Type B pancreatic cell (in vitro differentiated cells): ENCODE results near the gene NOC2L. TPM values are rescaled to one million over a fixed set of nuclear protein-coding genes. Genes with fewer than 3 reads are reported as not detected.

Source experiments
- DNase-seq: peaks from one replicate; pipeline ENCODE4 v3.0.0; 2021; ENCODE audit warnings: mixed read lengths; ENCODE audit not compliant: unreplicated experiment; ENCODE audit errors: extremely low spot score
- H3K27ac Mint-ChIP-seq: 2 replicates; pipeline ENCODE4 v1.8.0; 2021; ENCODE audit warnings: mild to moderate bottlenecking, mixed read lengths
- H3K27me3 Mint-ChIP-seq: 2 replicates; pipeline ENCODE4 v1.8.0; 2021; ENCODE audit warnings: mixed read lengths
- H3K36me3 Mint-ChIP-seq: 2 replicates; pipeline ENCODE4 v1.8.0; 2021; ENCODE audit warnings: mixed read lengths
- H3K4me1 Mint-ChIP-seq: one replicate; pipeline ENCODE4 v1.8.0; 2021; ENCODE audit warnings: mixed read lengths; ENCODE audit not compliant: unreplicated experiment
- H3K4me3 Mint-ChIP-seq: 2 replicates; pipeline ENCODE4 v1.8.0; 2021; ENCODE audit warnings: mild to moderate bottlenecking, mixed read lengths
- H3K9me3 Mint-ChIP-seq: 2 replicates; pipeline ENCODE4 v1.8.0; 2021; ENCODE audit warnings: mixed read lengths
- CTCF ChIP-seq: fragments of 200-600 bp; sonication (generic); conservative IDR thresholded peaks from 2 replicates; pipeline ENCODE4 v1.5.0; 2021; ENCODE audit warnings: antibody characterized with exemption, mild to moderate bottlenecking
- total RNA-seq: library from RNA; stranded (reverse); gene quantifications from 2 replicates; pipeline ENCODE4 v1.2.1, GENCODE V29; 2021; ENCODE audit warnings: low replicate concordance

NOC2L gene
- total RNA-seq, 1 donor from 2014 or later = 87.2 TPM

DNA sequence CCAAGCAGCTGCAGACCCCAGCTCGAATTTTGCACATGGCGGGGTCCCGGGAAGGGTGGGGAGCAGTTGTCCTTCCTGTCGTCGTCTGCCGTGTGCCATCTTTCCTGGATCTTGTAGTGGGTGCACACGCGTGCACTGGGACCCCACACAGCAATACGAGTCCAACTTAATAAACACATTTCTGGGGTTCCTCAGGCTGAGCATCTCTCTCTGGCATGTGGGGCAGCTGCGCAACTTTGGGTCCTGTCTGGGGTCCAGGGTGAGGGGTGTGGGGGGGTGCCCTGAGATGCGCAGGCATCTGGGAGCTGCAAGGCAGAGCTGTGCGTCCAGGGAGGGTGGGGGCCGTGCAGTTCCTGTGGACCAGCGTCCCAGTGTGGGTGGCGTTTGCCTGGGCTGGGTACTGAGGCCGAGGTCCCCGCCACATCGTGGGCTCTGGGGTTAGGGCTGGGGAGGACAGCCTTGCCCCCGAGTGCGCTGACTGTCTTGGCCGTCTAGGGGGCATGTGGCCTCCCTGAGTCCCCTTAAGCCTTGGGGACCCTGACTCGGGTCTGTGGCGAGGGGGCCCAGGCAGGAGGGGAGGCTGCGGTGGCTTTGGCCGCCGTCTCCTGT lies 6.6 kb upstream of the NOC2L start:
- Mint-ChIP-seq H3K4me1 (no peaks in the 10 kb centered on the region), H3K27ac (no peak overlapping the region), H3K9me3 (no peaks in the 10 kb centered on the region), H3K4me3 (no peak overlapping the region), H3K27me3 (peaks cover 26% of the 10 kb centered on the region), H3K36me3 (no peaks in the 10 kb centered on the region)
- no peak for TF ChIP-seq CTCF
- DNase-seq = no peak

DNA sequence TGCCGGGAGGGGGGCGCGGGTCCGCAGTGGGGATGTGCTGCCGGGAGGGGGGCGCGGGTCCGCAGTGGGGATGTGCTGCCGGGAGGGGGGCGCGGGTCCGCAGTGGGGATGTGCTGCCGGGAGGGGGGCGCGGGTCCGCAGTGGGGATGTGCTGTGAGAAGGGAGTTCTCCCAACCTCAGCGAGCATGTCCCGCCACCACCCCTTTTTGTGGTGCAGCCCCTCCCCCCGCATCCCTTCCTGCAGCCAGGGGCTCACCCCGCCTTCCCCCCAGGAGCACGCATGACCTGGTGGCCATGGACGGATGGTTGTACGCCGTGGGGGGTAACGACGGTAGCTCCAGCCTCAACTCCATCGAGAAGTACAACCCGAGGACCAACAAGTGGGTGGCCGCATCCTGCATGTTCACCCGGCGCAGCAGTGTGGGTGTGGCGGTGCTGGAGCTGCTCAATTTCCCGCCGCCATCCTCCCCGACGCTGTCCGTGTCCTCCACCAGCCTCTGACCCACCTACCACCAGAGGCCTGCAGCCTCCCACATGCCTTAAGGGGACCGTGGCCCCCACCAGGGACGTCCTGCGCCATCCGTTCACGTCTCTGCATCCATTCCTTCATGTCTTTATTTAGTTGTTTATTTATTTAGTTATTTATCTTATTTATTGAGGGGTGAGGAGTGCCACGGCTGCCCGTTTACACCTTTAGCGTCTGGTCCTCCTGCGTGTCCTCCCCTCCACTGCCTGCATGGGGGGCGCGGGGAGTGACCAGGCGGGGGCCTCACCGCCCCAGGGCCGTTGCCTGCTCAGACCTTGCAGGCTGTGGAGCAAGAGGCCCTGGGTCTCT lies 5.9 kb upstream of the NOC2L start:
- H3K27ac Mint-ChIP-seq = no peak overlapping the region
- peaks cover 26% of the 10 kb centered on the region for H3K27me3 Mint-ChIP-seq
- H3K9me3 Mint-ChIP-seq = no peaks in the 10 kb centered on the region

GRCh38 chr1:963746-964525 lies 4.9 kb upstream of the NOC2L start:
- Mint-ChIP-seq H3K27ac (no peak overlapping the region), H3K4me1 (no peaks in the 10 kb centered on the region), H3K36me3 (no peaks in the 10 kb centered on the region), H3K9me3 (no peaks in the 10 kb centered on the region), H3K27me3 (peaks cover 17% of the 10 kb centered on the region), H3K4me3 (no peak overlapping the region)
- no peak for DNase-seq
- no peak for TF ChIP-seq CTCF

More for the DNA sequence above, 5.9 kb upstream of the NOC2L start:
- Mint-ChIP-seq H3K4me3 (no peak overlapping the region), H3K4me1 (no peaks in the 10 kb centered on the region), H3K36me3 (no peaks in the 10 kb centered on the region)
- no peak for DNase-seq
- TF ChIP-seq CTCF = no peak

- no peaks in the 10 kb centered on the region for H3K36me3 Mint-ChIP-seq
- TF ChIP-seq CTCF = no peak
- peaks cover 10% of the 10 kb centered on the region for H3K27me3 Mint-ChIP-seq
- H3K4me1 Mint-ChIP-seq = peaks cover 4% of the 10 kb centered on the region
- no peaks in the 10 kb centered on the region for H3K9me3 Mint-ChIP-seq
- H3K27ac Mint-ChIP-seq = no peak overlapping the region
- no peak overlapping the region for H3K4me3 Mint-ChIP-seq
- DNase-seq = no peak
Measured at GRCh38 chr1:963301-963651, 4.2 kb upstream of the NOC2L start.

DNA sequence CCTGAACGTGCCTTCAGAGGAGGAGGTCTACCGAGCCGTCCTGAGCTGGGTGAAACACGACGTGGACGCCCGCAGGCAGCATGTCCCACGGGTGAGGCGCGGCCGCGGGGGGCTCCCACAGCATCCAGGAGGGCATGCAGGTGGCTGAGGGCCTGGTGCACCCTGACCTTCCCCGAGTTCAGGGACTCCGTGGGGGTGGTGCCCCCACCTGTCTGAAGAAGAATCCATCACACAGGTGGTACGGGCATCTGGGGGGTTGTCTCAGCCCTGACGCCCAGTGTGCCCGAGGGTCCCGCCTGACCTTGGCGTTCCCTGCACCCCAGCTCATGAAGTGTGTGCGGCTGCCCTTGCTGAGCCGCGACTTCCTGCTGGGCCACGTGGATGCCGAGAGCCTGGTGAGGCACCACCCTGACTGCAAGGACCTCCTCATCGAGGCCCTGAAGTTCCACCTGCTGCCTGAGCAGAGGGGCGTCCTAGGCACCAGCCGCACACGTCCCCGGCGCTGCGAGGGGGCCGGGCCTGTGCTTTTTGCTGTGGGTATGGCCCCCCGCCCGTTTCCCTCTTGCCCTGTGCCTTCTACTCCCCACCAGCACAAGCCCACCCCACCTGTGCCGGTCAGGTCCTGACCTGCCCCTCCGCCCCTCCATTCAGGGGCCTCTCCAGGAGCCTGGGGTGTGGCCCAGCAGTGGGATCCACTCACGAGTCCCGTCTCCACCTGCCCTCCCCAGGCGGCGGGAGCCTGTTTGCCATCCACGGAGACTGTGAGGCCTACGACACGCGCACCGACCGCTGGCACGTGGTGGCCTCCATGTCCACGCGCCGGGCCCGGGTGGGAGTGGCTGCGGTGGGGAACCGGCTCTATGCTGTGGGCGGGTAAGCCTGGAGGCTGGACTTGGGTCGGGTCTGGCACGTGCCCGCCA lies 3.6 kb upstream of the NOC2L start:
- H3K4me3 Mint-ChIP-seq = peak overlapping the region; percentile 78
- peaks cover 7% of the 10 kb centered on the region for H3K27me3 Mint-ChIP-seq
- peaks cover 2% of the 10 kb centered on the region for H3K36me3 Mint-ChIP-seq
- H3K4me1 Mint-ChIP-seq = peaks cover 8% of the 10 kb centered on the region
- no peak for TF ChIP-seq CTCF
- H3K27ac Mint-ChIP-seq = no peak overlapping the region
- no peak for DNase-seq
- H3K9me3 Mint-ChIP-seq = no peaks in the 10 kb centered on the region
